ENCODE data around the gene WNT10A.
A peak's percentile ranks its signal among the peaks of the same experiment; 100 is the strongest.

WNT10A gene

DNA sequence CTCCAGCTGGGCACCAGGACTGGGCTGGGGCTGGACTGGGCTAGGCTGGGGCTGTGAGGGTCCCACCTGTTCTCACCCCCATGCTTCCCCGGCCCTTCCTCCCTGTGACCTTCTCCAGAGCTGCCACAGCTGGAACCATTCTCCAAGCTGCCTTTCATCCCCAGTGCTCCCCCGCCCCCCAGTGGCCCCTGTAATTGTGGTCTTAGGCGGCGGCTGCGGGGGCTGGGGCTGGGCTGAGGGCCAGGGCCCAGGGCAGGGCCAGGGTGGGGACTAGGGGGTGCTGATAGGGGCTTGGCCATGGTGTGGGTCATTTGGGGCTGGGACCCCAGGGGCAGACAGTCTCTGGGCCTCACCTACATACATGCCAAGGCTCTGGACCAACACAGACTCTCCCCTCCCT is 2.8 kb upstream of the WNT10A start:
- no peak overlapping the region for H3K4me3 ChIP-seq (ENCODE audit: low read depth, low read length)
- TF ChIP-seq, protein P1, sequence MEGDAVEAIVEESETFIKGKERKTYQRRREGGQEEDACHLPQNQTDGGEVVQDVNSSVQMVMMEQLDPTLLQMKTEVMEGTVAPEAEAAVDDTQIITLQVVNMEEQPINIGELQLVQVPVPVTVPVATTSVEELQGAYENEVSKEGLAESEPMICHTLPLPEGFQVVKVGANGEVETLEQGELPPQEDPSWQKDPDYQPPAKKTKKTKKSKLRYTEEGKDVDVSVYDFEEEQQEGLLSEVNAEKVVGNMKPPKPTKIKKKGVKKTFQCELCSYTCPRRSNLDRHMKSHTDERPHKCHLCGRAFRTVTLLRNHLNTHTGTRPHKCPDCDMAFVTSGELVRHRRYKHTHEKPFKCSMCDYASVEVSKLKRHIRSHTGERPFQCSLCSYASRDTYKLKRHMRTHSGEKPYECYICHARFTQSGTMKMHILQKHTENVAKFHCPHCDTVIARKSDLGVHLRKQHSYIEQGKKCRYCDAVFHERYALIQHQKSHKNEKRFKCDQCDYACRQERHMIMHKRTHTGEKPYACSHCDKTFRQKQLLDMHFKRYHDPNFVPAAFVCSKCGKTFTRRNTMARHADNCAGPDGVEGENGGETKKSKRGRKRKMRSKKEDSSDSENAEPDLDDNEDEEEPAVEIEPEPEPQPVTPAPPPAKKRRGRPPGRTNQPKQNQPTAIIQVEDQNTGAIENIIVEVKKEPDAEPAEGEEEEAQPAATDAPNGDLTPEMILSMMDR (IDR thresholded peaks at IDR 0.05; ENCODE audit: borderline replicate concordance, insufficient read depth, low read depth, low read length): no peak

DNA sequence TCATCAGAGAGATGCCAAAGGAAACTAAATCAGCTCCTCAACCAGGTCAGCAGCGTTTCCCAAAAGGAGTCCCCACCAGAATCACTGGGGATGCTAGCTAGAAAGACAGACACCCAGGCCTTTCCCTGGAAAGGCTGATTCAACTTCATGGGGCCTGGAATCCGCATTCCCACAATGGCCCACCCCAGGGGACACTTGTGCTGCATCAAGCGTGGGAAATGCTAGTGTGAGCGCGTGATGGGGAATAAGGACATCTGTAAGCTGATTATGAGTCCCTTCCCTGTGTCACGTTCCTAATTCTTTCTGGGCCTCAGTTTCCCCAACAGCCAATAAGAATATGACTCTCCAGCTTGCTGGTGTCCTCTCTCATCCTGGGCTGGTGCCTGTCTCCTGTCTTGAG is 2.2 kb upstream of the WNT10A start:
- no peak overlapping the region for H3K4me3 ChIP-seq (ENCODE audit: low read depth, low read length)
- TF ChIP-seq, protein P1 (IDR thresholded peaks at IDR 0.05; ENCODE audit: borderline replicate concordance, insufficient read depth, low read depth, low read length): no peak

DNA sequence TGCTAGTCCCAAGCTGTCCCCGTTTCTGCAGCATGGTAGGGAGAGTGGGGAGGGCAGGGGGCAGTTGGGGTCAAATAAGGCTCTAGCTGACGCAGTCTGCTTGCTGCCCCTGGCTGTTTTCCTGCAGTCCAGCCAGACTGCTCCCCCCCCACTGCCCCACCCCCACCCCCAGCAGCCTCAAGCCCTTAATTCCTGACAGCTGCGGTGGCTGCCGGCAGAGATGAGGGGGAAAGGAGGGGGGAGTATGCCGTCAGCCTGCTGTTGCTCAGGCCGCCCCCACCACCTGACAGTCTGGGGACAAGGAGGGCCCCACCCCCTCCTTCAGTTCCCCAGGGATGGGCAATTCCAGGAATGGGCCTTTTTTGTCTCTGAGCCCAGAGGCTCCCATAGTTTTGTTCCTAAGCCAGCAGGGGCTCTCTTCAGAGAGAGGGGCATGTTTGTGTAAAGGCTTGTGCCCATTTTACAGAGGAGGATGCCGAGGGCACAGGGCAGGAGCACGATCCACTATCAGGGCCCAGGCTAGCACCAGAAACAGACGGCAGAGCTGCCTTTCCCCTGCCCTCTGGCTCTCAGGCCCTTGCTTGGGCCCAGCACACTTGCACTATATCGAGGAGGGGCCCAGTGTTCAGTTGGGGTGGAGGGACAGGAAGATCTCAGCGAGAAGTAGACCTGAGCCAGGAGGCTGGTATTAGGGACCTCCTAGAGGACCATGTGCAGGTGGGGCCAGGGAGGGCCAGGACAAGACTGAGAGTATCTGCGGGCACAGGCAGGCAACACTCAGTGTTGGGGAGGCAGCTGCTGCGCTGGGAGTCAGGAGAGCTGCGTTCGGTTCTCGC is 1.5 kb upstream of the WNT10A start:
- peak overlapping the region; percentile 51 for H3K4me3 ChIP-seq (ENCODE audit: low read depth, low read length)
- TF ChIP-seq, protein P1 (IDR thresholded peaks at IDR 0.05; ENCODE audit: borderline replicate concordance, insufficient read depth, low read depth, low read length): no peak

DNA sequence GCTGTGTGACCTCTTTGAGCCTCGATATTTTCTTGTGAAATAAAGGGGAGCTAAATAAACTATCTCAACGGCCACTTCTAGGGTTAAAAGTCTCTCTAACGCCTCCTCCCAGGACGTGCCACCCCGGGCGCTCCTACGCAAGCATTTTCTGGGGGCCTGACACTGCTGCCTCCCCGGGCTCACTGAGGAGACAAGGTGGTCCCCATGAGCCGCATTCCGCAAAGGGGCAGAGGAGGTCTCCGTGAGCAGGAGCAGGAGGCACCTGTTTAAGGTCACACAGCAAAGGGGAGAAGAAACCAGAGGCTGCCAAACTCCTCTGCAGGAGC is 913 bp upstream of the WNT10A start:
- peak overlapping the region; percentile 51 for H3K4me3 ChIP-seq (ENCODE audit: low read depth, low read length)
- TF ChIP-seq, protein P1 (IDR thresholded peaks at IDR 0.05; ENCODE audit: borderline replicate concordance, insufficient read depth, low read depth, low read length): no peak

DNA sequence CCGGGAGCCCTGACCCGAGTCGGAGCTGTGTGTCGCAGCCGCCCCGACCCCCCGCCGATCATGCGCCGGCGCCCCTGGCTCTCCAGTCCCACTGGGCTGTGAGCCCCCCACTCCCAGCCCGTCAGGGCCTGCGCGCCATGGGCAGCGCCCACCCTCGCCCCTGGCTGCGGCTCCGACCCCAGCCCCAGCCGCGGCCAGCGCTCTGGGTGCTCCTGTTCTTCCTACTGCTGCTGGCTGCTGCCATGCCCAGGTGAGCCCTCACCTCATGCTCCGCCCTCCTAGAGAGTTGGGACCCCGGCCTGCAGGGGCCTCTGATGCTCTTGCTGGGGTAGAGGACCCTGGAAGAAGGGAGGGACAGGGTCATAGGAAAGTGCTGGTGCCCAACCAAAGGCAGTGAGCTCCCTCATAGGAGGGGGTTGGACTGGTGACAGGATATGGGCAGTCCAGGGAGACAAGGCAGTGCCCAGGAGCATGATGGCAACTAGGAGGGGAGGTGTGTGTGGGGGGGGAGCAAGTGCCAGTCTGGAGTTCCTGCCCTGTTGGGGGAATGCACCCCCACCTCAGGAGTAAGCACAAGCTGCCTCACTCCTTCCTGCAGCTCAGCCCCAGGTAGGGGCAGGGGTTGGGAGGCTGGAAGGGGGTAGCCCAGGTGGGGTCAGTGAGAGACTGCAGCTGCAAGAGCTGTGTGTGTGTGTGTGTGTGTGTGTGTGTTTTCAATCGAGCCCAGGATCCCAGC is 375 bp downstream of the WNT10A start:
- TF ChIP-seq, protein P1 (IDR thresholded peaks at IDR 0.05; ENCODE audit: borderline replicate concordance, insufficient read depth, low read depth, low read length): no peak
- H3K4me3 ChIP-seq (ENCODE audit: low read depth, low read length): peak overlapping the region; percentile 51

DNA sequence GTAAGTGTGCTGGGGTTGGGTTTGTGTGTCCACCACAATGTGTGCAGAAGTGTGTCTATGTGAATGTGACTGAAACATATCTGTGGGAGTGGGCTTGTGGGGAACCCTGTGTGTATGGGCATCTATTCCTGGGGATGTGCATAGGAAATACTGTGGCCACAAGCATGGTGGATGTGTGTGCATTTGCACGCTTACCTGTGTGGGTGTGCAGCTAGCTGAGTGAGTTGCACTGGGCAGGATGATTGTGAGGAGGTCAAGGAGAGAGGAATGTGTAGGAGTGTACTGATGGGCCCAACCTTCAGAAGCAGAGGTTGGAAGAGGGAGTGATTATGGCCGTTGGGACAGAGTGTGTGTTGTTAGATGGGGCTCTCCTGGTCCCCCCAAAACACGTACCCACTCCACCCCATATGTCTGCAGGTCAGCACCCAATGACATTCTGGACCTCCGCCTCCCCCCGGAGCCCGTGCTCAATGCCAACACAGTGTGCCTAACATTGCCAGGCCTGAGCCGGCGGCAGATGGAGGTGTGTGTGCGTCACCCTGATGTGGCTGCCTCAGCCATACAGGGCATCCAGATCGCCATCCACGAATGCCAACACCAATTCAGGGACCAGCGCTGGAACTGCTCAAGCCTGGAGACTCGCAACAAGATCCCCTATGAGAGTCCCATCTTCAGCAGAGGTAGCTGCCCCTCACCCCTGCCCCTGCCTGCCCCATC is 1.2 kb downstream of the WNT10A start:
- H3K4me3 ChIP-seq (ENCODE audit: low read depth, low read length): no peak overlapping the region
- TF ChIP-seq, protein P1 (IDR thresholded peaks at IDR 0.05; ENCODE audit: borderline replicate concordance, insufficient read depth, low read depth, low read length): no peak
